ENCODE results near the gene MNX1.

The MNX1 gene

GRCh38 chr7:157010588-157011332, at the start of gene MNX1:
TSS of gene MNX1 (minus strand) at chr7:157010663. CDS start at chr7:157010350, 313 bp downstream.
- DNase-seq, result peak; percentile 87

GRCh38 chr7:157059534-157059933, 49.1 kb upstream of the MNX1 start:
- no peak for DNase-seq

- DNase-seq, result no peak
Measured at GRCh38 chr7:157058701-157059100, 48.2 kb upstream of the MNX1 start.

- DNase-seq, result no peak
Measured at GRCh38 chr7:157058068-157058467, 47.6 kb upstream of the MNX1 start.

- no peak for DNase-seq
Measured at GRCh38 chr7:157056957-157057902, 46.8 kb upstream of the MNX1 start.

GRCh38 chr7:157056246-157056645, 45.8 kb upstream of the MNX1 start:
- no peak for DNase-seq

GRCh38 chr7:157054927-157055326, 44.5 kb upstream of the MNX1 start:
- no peak for DNase-seq

- no peak for DNase-seq
Measured at GRCh38 chr7:157053118-157053517, 42.7 kb upstream of the MNX1 start.

- no peak for DNase-seq
Measured at GRCh38 chr7:157047148-157047547, 36.7 kb upstream of the MNX1 start.

- DNase-seq, result no peak
Measured at GRCh38 chr7:157046681-157047080, 36.2 kb upstream of the MNX1 start.

GRCh38 chr7:157044943-157045660, 34.6 kb upstream of the MNX1 start:
- no peak for DNase-seq

GRCh38 chr7:157044147-157044687, 33.8 kb upstream of the MNX1 start:
- DNase-seq, result no peak

- no peak for DNase-seq
Measured at GRCh38 chr7:157043745-157044144, 33.3 kb upstream of the MNX1 start.

GRCh38 chr7:157041514-157042277, 31.2 kb upstream of the MNX1 start:
- no peak for DNase-seq

- no peak for DNase-seq
Measured at GRCh38 chr7:157041004-157041403, 30.5 kb upstream of the MNX1 start.

GRCh38 chr7:157037635-157038034, 27.2 kb upstream of the MNX1 start:
- DNase-seq, result no peak

GRCh38 chr7:157037028-157037427, 26.6 kb upstream of the MNX1 start:
- no peak for DNase-seq

- no peak for DNase-seq
Measured at GRCh38 chr7:157035979-157036378, 25.5 kb upstream of the MNX1 start.

- DNase-seq, result no peak
Measured at GRCh38 chr7:157035302-157035701, 24.8 kb upstream of the MNX1 start.

GRCh38 chr7:157033483-157034473, 23.3 kb upstream of the MNX1 start:
- no peak for DNase-seq

All from NCI-H1105 (cell line).